Stimulated activated CD4-positive, alpha-beta T cell treated with anti-CD3 and anti-CD28 coated beads, Interleukin-2, amount 100 ng/mL, for 4 hours (primary cell): ENCODE data around the gene KCNAB1.

Source experiments
- DNase-seq: peaks from one replicate; pipeline ENCODE4 v3.0.0-alpha.2; 2020; ENCODE audit warnings: low read depth

Gene KCNAB1

DNA sequence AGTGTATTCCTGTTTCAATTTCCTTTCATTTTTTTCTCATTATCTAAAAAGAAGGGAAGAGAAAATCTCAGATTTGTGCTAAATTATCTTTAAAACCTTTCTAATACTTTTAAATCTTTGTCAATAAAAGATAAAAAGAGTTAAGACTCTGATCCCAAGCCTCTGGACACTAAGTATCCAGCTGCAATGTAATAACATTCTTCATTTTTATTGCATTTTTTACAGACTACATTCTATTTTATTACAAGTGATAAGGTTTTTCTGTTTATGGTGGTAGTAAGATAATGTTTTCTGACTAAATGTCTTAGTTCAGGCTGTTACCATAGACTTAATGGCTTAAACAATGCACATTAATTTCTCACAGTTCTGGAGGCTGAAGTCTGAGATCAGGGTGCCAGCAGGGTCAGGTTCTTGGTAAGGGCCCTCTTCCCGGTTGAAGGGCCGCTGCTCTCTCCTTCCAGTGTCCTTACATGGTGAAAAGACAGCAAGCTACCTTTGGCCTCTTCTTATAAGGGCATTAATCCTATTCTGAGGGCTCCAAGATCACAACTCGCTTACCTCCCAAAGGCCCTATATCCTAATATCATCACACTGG lies 19.7 kb downstream of the KCNAB1 start:
- DNase-seq = no peak

- DNase-seq = no peak
Measured at GRCh38 chr3:156142702-156143101, 22.3 kb downstream of the KCNAB1 start.

- DNase-seq = no peak
Measured at GRCh38 chr3:156143136-156143535, 22.8 kb downstream of the KCNAB1 start.

DNA sequence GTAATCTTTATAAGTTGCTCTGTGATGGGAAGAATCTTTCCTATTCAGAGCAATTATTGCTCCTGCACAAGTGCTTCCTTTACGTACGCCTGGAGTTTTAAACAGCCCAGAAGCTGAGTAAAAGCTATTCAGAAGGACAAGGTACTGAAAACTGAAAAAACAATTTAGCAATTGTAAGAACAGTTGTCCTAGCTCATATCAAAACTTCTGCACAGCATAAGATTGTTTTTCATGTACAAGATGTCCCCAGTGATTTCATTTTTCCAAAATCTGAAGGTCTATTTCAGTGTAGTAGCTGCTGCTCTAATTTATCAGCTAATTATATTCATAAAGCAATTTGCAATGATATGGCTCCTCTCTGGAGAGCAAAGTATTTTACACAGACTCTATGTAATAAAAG lies 23.7 kb downstream of the KCNAB1 start:
- DNase-seq = no peak

- no peak for DNase-seq
Measured at GRCh38 chr3:156145866-156146265, 25.5 kb downstream of the KCNAB1 start.

DNA sequence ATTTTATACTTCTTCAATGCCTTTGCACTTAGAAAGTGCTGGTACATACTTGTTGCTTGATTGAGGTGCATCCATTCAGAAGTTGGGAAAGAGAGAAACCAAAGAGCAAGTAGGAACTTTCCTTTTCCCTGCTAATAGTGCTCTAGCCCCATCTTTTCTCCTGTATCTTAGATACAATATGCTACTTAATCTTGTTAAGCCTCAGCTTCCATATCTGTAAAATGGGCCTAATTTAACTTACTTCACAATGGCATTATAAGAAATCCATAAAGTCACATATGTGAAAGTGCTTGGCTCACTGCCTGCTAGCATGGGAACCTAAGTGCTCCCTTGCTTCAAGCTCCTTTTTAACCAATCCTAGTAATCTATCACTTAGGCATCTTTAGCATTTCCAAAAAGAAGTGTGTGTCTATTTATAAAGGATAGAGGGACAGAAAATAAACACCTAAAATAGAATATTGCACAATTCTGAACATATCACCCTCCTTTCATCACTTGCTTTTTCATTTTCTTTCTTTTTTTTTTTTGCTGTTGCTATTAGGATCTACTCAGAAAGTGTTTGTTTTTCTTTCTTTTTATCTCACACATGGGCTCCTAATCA lies 28.1 kb downstream of the KCNAB1 start:
- DNase-seq = no peak

- no peak for DNase-seq
Measured at GRCh38 chr3:156148946-156149381, 28.6 kb downstream of the KCNAB1 start.

- no peak for DNase-seq
Measured at GRCh38 chr3:156149876-156150275, 29.5 kb downstream of the KCNAB1 start.

- DNase-seq = peak; percentile 11
Measured at GRCh38 chr3:156150434-156151066, 30.2 kb downstream of the KCNAB1 start.

DNA sequence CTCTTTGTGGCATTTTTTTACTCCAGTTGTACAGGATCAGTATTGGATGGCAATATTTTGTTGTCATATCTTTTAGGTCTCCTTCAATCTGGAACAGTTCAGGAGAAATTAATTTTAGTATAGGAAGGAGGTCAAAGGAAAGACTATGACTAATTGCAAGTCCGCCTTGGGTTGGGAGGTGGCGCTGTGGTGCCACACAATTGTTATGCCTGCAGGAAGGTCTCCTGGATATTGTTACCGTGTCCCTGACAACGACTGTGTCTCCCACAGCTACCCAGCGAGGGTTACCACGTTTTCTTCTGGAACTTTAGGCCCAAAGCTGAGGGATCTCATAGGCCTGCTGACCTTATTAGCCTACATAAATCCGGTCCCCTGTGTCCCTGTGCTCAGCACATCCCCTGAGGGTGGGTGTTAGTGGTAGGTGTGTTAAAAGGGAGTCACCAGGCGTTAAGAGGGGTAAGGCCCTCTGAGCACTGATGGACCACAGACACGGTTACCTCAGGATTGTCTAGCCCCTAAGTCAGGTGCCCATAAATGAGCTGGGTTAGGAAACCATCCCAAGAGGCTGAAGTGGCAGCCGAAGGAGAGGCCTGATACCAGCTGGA lies 31.5 kb downstream of the KCNAB1 start:
- peak; percentile 16 for DNase-seq

- DNase-seq = no peak
Measured at GRCh38 chr3:156158656-156159295, 38.4 kb downstream of the KCNAB1 start.

- DNase-seq = no peak
Measured at GRCh38 chr3:156160647-156161046, 40.3 kb downstream of the KCNAB1 start.

GRCh38 chr3:156161172-156161571 lies 40.8 kb downstream of the KCNAB1 start:
- no peak for DNase-seq

GRCh38 chr3:156163848-156164247 lies 43.5 kb downstream of the KCNAB1 start:
- DNase-seq = no peak

DNA sequence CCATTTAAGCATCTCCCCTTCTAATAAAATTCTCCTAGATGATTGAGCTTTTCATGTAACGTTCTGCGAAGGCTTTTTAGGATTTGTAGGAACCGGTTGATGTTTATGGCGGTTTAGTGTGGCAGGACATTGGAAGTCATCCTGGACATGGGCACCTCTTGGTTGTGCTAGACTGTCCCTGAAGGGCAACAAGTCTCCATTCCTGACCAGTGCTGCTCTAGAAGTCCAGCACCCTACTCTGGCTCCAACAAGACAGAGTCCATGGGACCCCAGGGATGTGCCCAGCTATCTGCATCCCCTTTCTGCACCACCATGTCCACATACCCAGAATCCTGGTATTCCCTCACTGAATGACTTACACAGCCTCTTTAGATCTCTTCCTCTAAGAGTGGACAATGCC lies 46.4 kb downstream of the KCNAB1 start:
- DNase-seq = no peak

DNA sequence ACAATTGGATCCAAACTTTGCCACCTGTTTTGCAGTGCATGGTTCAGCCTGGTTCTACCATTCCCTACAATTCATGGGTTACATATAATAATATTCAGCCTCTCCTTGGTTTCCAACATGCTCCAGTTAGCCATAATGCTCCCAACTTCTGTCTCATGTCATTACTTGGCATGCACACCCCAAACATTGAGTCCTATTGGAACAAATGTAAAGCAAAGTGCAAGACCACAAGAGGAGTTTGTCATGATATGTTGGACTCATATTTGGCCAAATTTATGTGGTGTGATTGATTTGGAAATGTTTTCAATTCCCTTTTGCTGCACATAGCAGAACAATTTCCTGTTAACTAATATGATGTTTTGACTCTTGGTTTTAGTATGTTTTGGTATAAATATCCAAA lies 50.2 kb downstream of the KCNAB1 start:
- no peak for DNase-seq

DNA sequence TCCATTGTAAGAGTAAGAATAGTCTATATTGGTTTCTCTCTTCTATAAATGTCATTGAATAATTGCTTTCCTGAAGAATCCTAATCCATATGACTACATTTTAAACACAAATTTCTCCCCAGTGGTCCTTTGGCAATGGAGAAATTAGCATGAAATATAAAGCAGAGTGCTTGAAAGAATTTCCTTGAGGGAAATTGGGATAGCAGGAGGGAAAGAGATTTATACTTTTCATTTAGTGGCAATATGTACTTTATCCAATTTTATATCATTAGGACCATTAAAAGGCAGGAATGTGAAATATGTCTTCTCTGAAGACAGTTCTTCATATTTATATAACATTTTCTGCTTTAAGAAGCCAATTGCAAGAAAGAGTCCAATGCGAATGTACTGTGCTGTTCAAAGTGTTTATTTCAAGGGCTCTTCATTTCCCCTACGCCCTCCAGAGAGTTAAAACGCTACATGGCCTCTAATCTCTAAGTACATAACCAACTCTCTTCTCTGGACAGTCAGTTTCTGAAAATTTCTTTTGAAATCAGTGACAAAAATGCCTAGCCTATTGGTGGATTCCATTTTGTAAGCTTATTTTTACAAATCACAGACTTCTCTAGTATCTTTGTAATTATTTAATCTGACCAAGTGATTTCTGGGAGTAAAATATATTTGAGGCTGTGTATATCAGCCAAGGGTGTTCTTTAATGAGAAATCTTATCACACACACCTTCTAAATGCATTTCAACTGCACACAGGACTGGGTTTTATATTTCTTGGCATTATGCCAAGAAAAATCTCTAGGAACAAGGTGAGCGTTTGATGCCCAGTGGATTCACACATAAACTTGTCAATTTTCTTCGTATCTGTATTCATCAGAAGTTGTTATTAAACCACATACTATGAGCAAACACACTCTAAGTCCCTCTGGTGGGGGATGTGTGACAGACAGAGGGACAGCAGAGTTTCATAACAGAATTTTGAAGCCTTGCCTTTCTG lies 51.2 kb downstream of the KCNAB1 start:
- DNase-seq = no peak

GRCh38 chr3:156172536-156172935 lies 52.2 kb downstream of the KCNAB1 start:
- no peak for DNase-seq

DNA sequence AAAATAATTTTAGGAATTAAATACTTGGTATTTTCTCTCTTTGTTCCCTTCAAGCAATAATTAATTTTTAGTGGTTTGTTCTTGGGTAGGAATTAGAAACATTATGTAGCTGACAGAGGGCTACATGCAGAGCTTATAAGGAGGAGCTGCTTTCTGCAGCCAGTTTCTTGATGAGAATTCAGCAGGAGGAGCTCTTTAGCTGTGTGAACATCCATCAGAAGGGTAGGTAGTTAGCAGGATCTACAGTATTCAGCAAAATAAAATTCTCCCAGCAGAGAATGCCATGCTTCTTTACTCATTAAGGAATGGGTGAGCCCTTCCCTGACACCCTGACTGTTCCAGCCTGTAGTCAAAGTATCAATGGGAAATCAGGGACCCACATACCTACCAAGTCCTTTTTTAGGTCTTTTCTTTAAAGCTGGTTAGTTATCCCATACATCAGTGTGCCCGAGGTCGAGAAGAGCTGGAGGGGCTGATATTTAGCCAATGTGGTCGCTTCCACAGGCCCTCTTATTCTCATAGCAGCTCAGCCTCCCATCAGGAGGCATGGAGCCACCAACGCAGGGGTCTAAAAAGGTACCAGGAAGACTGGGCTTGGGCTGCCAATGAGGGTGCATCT lies 54.0 kb downstream of the KCNAB1 start:
- no peak for DNase-seq

DNA sequence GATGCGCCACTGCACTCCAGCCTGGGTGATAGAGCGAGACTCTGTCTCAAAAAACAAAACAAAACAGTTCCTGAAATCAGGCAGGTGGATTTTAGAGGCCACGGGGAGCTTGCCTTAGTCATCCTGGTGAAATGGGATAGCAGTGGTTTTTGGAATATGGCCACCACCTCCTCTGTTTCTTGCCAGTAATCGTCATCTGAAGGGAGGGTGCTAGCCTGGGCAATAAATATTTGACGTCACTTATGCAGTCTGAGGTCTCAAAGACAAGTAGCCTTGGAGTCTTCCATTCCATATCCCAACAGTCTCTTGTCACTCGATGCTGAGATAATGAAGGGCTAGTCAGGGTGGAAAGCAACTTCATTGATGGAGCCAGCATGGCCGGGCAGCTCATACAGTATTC lies 55.2 kb downstream of the KCNAB1 start:
- no peak for DNase-seq

DNA sequence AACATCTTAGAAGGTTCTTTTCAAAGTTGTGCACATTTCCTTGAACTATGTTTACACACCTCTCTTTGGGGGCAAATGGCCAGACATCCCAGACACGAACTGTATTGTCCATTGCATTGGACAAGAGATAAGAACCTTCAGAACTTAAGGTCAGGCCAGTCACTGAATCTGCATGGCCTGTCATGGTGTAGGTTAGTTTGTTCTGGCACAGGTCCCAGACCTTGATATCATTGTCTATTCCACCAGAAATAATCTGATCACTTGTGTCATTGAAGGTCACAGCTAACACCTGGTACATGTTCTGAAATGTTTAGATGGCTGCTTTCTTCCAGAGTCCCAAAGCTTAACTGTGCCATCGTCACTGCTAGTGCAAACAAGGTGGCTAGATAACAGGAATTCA lies 55.7 kb downstream of the KCNAB1 start:
- no peak for DNase-seq
